Parathyroid adenoma (tissue), 2 donors: ENCODE results near the gene SMG9.

Source experiments
- H2AFZ ChIP-seq: fragments of 300-600 bp; sonication (generic); one replicate; pipeline ENCODE4 v1.7.0; 2017; ENCODE audit warnings: antibody characterized with exemption, mild to moderate bottlenecking
- H3K27ac ChIP-seq: fragments of 300-600 bp; sonication (generic); one replicate; pipeline ENCODE4 v1.7.0; 2017
- H3K27me3 ChIP-seq: fragments of 300-600 bp; sonication (generic); one replicate; pipeline ENCODE4 v1.7.0; 2017; ENCODE audit warnings: low read length; ENCODE audit not compliant: control insufficient read depth, insufficient read depth
- H3K36me3 ChIP-seq: fragments of 300-600 bp; sonication (generic); one replicate; pipeline ENCODE4 v1.7.0; 2017; ENCODE audit warnings: low read length; ENCODE audit not compliant: control insufficient read depth, insufficient read depth
- H3K4me1 ChIP-seq: fragments of 300-600 bp; sonication (generic); one replicate; pipeline ENCODE4 v1.7.0; 2017; ENCODE audit warnings: control low read depth
- H3K4me2 ChIP-seq: fragments of 300-600 bp; sonication (generic); one replicate; pipeline ENCODE4 v1.7.0; 2017; ENCODE audit warnings: low read length
- H3K4me3 ChIP-seq: fragments of 300-600 bp; sonication (generic); one replicate; pipeline ENCODE4 v1.7.0; 2017; ENCODE audit warnings: low read depth, low read length
- H3K79me2 ChIP-seq: fragments of 300-600 bp; sonication (generic); one replicate; pipeline ENCODE4 v1.7.0; 2017; ENCODE audit warnings: control low read depth
- H3K9ac ChIP-seq: fragments of 300-600 bp; sonication (generic); one replicate; pipeline ENCODE4 v1.7.0; 2017; ENCODE audit warnings: mild to moderate bottlenecking
- H3K9me3 ChIP-seq: fragments of 300-600 bp; sonication (generic); one replicate; pipeline ENCODE4 v1.7.0; 2017; ENCODE audit warnings: low read length; ENCODE audit not compliant: control insufficient read depth
- TF ChIP-seq, protein P1 (sequence below): fragments of 300-600 bp; sonication (generic); IDR thresholded peaks from one replicate; pipeline ENCODE4 v1.7.0; 2017; ENCODE audit warnings: antibody characterized with exemption, mild to moderate bottlenecking
- donor health status: primary hyperparathyroidism.

Gene SMG9

DNA sequence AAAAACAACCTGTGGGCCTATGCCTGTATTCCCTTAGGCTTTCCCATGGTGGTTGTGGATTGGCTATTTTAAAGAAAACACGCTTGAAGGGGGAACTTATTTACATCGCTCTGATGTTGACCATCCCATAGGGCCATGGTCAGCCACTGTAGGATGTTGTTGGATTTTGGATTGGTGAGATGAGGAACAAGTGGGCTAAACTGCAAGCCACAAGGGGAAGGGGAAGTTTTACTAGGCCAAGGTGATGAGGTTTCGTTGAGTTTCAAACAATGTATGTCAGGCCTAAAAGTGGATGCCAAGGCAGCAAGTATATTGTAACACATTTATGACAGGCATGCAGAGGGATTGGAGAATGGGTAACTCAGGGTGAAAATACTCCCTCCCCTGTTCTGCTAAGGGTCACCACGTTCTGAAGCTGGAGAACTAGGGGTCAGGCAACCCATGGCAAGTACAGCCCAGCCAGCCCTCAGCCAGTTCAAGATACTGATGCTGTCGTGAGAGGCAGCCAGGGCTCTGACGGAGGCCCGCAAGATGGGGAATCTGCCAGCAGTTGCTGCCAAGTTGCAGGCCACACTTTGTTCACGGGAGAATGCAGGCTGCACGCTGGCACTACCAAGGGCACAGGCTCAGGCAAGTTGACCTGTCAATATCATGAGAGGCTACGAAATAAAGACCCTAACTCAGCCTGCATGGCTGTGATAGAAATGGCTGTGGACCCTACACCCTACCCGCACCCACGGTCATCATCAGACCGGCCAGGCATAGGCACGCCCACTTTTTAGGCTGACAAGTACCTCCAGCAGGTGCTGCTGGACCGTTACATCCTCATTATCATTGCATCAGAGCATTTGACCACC, 27.8 kb downstream of the SMG9 start:
- H3K4me1 ChIP-seq = peaks cover 17% of the 10 kb centered on the region
- peak overlapping the region; percentile 68 for H3K27ac ChIP-seq
- TF ChIP-seq, protein P1, sequence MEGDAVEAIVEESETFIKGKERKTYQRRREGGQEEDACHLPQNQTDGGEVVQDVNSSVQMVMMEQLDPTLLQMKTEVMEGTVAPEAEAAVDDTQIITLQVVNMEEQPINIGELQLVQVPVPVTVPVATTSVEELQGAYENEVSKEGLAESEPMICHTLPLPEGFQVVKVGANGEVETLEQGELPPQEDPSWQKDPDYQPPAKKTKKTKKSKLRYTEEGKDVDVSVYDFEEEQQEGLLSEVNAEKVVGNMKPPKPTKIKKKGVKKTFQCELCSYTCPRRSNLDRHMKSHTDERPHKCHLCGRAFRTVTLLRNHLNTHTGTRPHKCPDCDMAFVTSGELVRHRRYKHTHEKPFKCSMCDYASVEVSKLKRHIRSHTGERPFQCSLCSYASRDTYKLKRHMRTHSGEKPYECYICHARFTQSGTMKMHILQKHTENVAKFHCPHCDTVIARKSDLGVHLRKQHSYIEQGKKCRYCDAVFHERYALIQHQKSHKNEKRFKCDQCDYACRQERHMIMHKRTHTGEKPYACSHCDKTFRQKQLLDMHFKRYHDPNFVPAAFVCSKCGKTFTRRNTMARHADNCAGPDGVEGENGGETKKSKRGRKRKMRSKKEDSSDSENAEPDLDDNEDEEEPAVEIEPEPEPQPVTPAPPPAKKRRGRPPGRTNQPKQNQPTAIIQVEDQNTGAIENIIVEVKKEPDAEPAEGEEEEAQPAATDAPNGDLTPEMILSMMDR = no peak
- H3K27me3 ChIP-seq = no peaks in the 10 kb centered on the region
- no peaks in the 10 kb centered on the region for H3K36me3 ChIP-seq
- no peaks in the 10 kb centered on the region for H3K79me2 ChIP-seq
- no peak overlapping the region for H3K9ac ChIP-seq
- no peak overlapping the region for H3K4me3 ChIP-seq
- no peaks in the 10 kb centered on the region for H3K9me3 ChIP-seq
- H2AFZ ChIP-seq = peak overlapping the region; percentile 66
- H3K4me2 ChIP-seq = no peak overlapping the region

DNA sequence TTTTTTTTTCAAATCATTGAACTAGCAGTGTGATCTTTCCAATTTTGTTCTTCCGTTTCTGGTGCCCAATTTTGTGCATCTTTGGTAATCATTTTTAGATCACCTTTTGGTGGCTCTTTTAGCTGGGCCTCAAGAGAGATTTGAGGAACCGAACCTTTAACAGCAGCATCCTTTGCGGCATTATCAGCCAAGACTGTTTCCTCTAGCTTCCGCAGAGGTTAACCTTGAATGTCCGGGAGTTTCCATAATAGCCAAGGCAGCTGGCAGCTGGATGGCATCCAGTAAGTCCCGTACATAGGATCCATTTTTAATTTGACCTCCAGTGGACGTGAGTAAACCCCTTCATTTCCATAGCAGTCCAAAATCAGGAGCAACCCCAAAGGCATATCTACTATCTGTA, 29.3 kb downstream of the SMG9 start:
- TF ChIP-seq, protein P1 = no peak
- Histone ChIP-seq H3K27ac (no peak overlapping the region), H3K9me3 (no peaks in the 10 kb centered on the region), H3K4me1 (peaks cover 17% of the 10 kb centered on the region), H3K4me3 (no peak overlapping the region), H2AFZ (no peak overlapping the region), H3K4me2 (no peak overlapping the region), H3K9ac (no peak overlapping the region), H3K79me2 (no peaks in the 10 kb centered on the region), H3K36me3 (no peaks in the 10 kb centered on the region), H3K27me3 (no peaks in the 10 kb centered on the region)

DNA sequence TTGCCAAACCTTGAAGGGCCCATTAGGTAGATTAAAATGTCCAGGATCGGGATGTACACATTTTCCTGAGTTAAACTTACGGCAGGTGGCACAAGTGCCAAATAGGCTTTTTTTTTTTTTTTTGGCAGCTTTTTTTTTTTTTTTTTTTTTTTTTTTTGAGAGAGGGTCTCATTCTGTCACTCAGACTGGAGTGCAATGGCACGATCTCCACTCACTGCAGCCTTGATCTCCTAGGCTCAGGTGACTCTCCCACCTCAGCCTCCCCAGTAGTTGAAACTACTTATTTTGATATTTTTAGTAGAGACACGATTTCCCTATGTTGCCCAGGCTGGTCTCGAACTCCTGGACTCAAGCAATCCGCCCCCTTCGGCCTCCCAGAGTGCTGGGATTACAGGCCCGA, 29.9 kb downstream of the SMG9 start:
- TF ChIP-seq, protein P1 = no peak
- H3K4me1 ChIP-seq = peaks cover 17% of the 10 kb centered on the region

DNA sequence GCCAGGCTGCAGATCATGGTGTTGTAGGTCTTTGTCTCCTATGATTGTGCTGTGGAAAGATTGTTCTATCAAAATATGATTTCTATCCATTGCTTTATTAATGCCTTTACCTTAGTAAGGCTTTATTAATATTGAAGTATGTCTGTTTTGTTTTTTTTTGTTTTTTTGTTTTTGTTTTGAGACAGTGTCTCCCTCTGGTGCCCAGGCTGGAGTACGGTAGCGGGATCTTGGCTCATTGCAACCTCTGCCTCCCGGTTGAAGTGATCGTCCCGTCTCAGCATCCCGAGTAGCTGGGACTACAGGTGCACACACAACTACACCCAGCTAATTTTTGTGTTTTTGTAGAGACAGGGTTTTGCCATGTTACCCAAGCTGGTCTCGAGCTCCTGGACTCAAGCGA, 31.2 kb downstream of the SMG9 start:
- Histone ChIP-seq H3K4me1 (peaks cover 14% of the 10 kb centered on the region), H3K4me2 (no peak overlapping the region), H3K27me3 (no peaks in the 10 kb centered on the region), H2AFZ (no peak overlapping the region), H3K4me3 (no peak overlapping the region), H3K27ac (no peak overlapping the region), H3K9ac (no peak overlapping the region), H3K9me3 (no peaks in the 10 kb centered on the region), H3K79me2 (no peaks in the 10 kb centered on the region), H3K36me3 (no peaks in the 10 kb centered on the region)
- TF ChIP-seq, protein P1 = no peak

More for the DNA sequence above, 29.9 kb downstream of the SMG9 start:
- H2AFZ ChIP-seq = no peak overlapping the region
- H3K9me3 ChIP-seq = no peaks in the 10 kb centered on the region
- H3K4me3 ChIP-seq = no peak overlapping the region
- H3K79me2 ChIP-seq = no peaks in the 10 kb centered on the region
- no peaks in the 10 kb centered on the region for H3K27me3 ChIP-seq
- H3K27ac ChIP-seq = no peak overlapping the region
- H3K4me2 ChIP-seq = no peak overlapping the region
- H3K36me3 ChIP-seq = no peaks in the 10 kb centered on the region
- H3K9ac ChIP-seq = no peak overlapping the region
